HepG2 (cell line): Measurements from ENCODE around the gene BCAS1. TPM values are rescaled to one million over a fixed set of nuclear protein-coding genes. Genes with fewer than 3 reads are reported as not detected.

Experiments
- ADNP ChIP-seq: sonication (generic); formaldehyde crosslinking; IDR thresholded peaks from 2 replicates; pipeline ENCODE4 v1.4.0; 2020; ENCODE audit warnings: missing genetic modification reagents
- FOXA1 ChIP-seq, 2 experiments: fragments of 450-650 bp in 1 of 2; sonication (generic) in 1 of 2; formaldehyde crosslinking in 1 of 2; IDR thresholded peaks; 2 replicates each; pipeline versions ENCODE4 v1.4.0 to v1.6.1; 2016 to 2020; ENCODE audit warnings: missing genetic modification reagents in 1 of 2
- HDAC2 ChIP-seq: sonication (generic); formaldehyde crosslinking; IDR thresholded peaks from 2 replicates; pipeline ENCODE4 v1.4.0; 2020; ENCODE audit warnings: missing genetic modification reagents
- HNF4A ChIP-seq: sonication (generic); formaldehyde crosslinking; IDR thresholded peaks from 2 replicates; pipeline ENCODE4 v1.4.0; 2020; ENCODE audit warnings: missing genetic modification reagents
- MAFF ChIP-seq: IDR thresholded peaks from 2 replicates; pipeline ENCODE4 v1.6.1; 2011; ENCODE audit warnings: low read depth, low read length, improper control_type of control experiment
- MIER3 ChIP-seq: IDR thresholded peaks from 2 replicates; pipeline ENCODE4 v1.6.1; 2016; ENCODE audit warnings: missing compliant biosample characterization, borderline replicate concordance
- NAIF1 ChIP-seq: sonication (generic); formaldehyde crosslinking; IDR thresholded peaks from 2 replicates; pipeline ENCODE4 v1.5.0; 2020; ENCODE audit warnings: mild to moderate bottlenecking, missing genetic modification reagents, borderline replicate concordance
- NONO ChIP-seq, 2 experiments: fragments of 450-650 bp in 1 of 2; sonication (generic) in 1 of 2; formaldehyde crosslinking in 1 of 2; IDR thresholded peaks in 1 of 2; conservative IDR thresholded peaks in 1 of 2; 2 replicates each; pipeline versions ENCODE4 v1.6.1 to v1.8.0; 2017 to 2022; ENCODE audit warnings: mild to moderate bottlenecking in 1 of 2, missing genetic modification reagents in 1 of 2, moderate library complexity in 1 of 2
- NR2F6 ChIP-seq, 2 experiments: IDR thresholded peaks; 2 replicates each; pipeline ENCODE4 v1.6.1; 2016; ENCODE audit warnings: antibody characterized with exemption in 1 of 2, mild to moderate bottlenecking in 1 of 2
- PHF8 ChIP-seq: sonication (generic); formaldehyde crosslinking; IDR thresholded peaks from 2 replicates; pipeline ENCODE4 v1.5.0; 2020; ENCODE audit warnings: missing genetic modification reagents
- PPARG ChIP-seq: conservative IDR thresholded peaks from 2 replicates; pipeline ENCODE4 v1.6.1; 2016; ENCODE audit warnings: missing biosample characterization, missing genetic modification reagents
- RBM22 ChIP-seq: fragments of 200-400 bp; formaldehyde crosslinking; optimal IDR thresholded peaks from 2 replicates; pipeline ENCODE3; 2017; ENCODE audit warnings: mild to moderate bottlenecking, low read length, moderate library complexity
- SETDB1 ChIP-seq: sonication (generic); formaldehyde crosslinking; IDR thresholded peaks from 2 replicates; pipeline ENCODE4 v1.5.1; 2020; ENCODE audit warnings: missing genetic modification reagents, mild to moderate bottlenecking, borderline replicate concordance
- SOX13 ChIP-seq, 3 experiments: fragments of 450-650 bp in 1 of 3; sonication (generic) in 1 of 3; formaldehyde crosslinking in 1 of 3; IDR thresholded peaks in 2 of 3; conservative IDR thresholded peaks in 1 of 3; 2 replicates each; pipeline versions ENCODE4 v1.5.0 to v1.6.1; 2016 to 2020; ENCODE audit warnings: antibody characterized with exemption in 1 of 3, mild to moderate bottlenecking in 1 of 3, missing compliant biosample characterization in 1 of 3, missing genetic modification reagents in 1 of 3, moderate library complexity in 1 of 3
- TBP ChIP-seq: sonication (generic); formaldehyde crosslinking; IDR thresholded peaks from 2 replicates; pipeline ENCODE4 v1.5.0; 2020; ENCODE audit warnings: missing genetic modification reagents
- ZNF207 ChIP-seq: fragments of 450-650 bp; IDR thresholded peaks from 2 replicates; pipeline ENCODE4 v1.6.1; 2016; ENCODE audit warnings: antibody characterized with exemption, borderline replicate concordance
- ZNF33B ChIP-seq: sonication (generic); formaldehyde crosslinking; IDR thresholded peaks from 2 replicates; pipeline ENCODE4 v1.5.1; 2020; ENCODE audit warnings: mild to moderate bottlenecking, missing genetic modification reagents
- ZNF563 ChIP-seq: sonication (generic); formaldehyde crosslinking; IDR thresholded peaks from 2 replicates; pipeline ENCODE4 v1.8.0; 2022; ENCODE audit warnings: mild to moderate bottlenecking, moderate library complexity, missing genetic modification reagents
- ZNF615 ChIP-seq: sonication (generic); formaldehyde crosslinking; IDR thresholded peaks from 2 replicates; pipeline ENCODE4 v1.5.0; 2020; ENCODE audit warnings: mild to moderate bottlenecking, missing genetic modification reagents, borderline replicate concordance
- ZNF652 ChIP-seq: IDR thresholded peaks from 2 replicates; pipeline ENCODE4 v1.6.1; 2016; ENCODE audit warnings: low read depth, borderline replicate concordance
- ZNF746 ChIP-seq: sonication (generic); formaldehyde crosslinking; IDR thresholded peaks from 2 replicates; pipeline ENCODE4 v1.8.0; 2022; ENCODE audit warnings: mild to moderate bottlenecking, missing genetic modification reagents
- ZNF776 ChIP-seq: sonication (generic); formaldehyde crosslinking; IDR thresholded peaks from 2 replicates; pipeline ENCODE4 v1.4.0; 2020; ENCODE audit warnings: mild to moderate bottlenecking, missing genetic modification reagents
- polyA plus RNA-seq, 8 experiments: library from polyadenylated mRNA; depleted of rRNA in 3 of 8; stranded (reverse) in 7 of 8; unstranded in 1 of 8; fragments of >200 nt; fragmentation: Illumina TruSeq in 4 of 8; extraction: Trizol in 4 of 8; gene quantifications; 2 replicates each; pipeline versions ENCODE4 v1.2.1 to v1.2.3, GENCODE V29; 2011 to 2016; ENCODE audit warnings: low read depth in 4 of 8, missing spikeins in 1 of 8, mixed read lengths in 1 of 8; ENCODE audit not compliant: insufficient read depth in 1 of 8
- total RNA-seq, 5 experiments: library from RNA; depleted of rRNA; stranded (reverse); fragments of >200 nt; fragmentation: Illumina TruSeq; extraction: Trizol; gene quantifications; 2 replicates each; pipeline ENCODE4 v1.2.3, GENCODE V29; 2016; ENCODE audit warnings: low read depth in 1 of 5
- TF ChIP-seq, protein P1 (sequence below): sonication (generic); formaldehyde crosslinking; IDR thresholded peaks from 2 replicates; pipeline ENCODE4 v1.4.0; 2020; ENCODE audit warnings: missing genetic modification reagents
- TF ChIP-seq, protein P2 (sequence below): sonication (generic); formaldehyde crosslinking; conservative IDR thresholded peaks from 2 replicates; pipeline ENCODE4 v1.4.0; 2020; ENCODE audit warnings: missing genetic modification reagents
- TF ChIP-seq, protein P3 (sequence below): IDR thresholded peaks from 2 replicates; pipeline ENCODE4 v1.6.1; 2016; ENCODE audit warnings: missing compliant biosample characterization, missing genetic modification reagents, borderline replicate concordance
- TF ChIP-seq, protein P4 (sequence below): sonication (generic); formaldehyde crosslinking; IDR thresholded peaks from 2 replicates; pipeline ENCODE4 v1.4.0; 2020; ENCODE audit warnings: missing genetic modification reagents

BCAS1 gene
- total and polyA plus RNA-seq, 2 of the 13 experiments (the other 11 are each of a cell fraction or from before 2014, with no cell fraction given): 0.55 to 0.91 TPM

DNA sequence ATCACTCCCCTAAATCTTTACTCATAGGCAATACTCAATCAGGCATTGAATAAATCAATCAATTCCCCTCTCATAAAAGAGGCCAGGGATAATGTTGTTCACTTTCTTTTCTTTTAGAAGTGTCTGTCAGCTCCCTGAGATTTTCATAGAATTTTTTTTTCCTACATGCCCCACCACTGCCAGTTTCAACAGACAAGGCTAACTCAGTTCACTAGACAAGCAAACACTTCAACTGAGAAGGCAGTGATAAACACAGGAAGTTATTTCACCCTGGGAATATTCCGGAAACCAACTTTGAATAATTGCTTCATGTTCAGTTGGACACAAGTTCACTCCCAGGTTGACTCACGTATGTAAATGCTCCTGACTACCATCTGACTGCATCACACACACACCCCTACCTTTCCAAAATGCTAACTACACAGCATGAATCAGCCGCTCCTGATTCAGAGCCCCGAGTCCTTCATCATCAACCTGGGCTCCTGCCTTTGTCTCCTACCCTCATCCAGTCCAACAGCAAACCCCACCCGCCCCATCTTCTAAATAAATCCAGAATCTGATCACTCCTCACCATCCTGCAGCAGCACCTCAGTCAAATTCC lies 143.9 kb downstream of the BCAS1 start (continued):
- TF ChIP-seq, protein P1, sequence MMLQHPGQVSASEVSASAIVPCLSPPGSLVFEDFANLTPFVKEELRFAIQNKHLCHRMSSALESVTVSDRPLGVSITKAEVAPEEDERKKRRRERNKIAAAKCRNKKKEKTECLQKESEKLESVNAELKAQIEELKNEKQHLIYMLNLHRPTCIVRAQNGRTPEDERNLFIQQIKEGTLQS (CRISPR knock-in tag): peak; percentile 76
- TF ChIP-seq, protein P2, sequence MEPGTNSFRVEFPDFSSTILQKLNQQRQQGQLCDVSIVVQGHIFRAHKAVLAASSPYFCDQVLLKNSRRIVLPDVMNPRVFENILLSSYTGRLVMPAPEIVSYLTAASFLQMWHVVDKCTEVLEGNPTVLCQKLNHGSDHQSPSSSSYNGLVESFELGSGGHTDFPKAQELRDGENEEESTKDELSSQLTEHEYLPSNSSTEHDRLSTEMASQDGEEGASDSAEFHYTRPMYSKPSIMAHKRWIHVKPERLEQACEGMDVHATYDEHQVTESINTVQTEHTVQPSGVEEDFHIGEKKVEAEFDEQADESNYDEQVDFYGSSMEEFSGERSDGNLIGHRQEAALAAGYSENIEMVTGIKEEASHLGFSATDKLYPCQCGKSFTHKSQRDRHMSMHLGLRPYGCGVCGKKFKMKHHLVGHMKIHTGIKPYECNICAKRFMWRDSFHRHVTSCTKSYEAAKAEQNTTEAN (CRISPR knock-in tag): peak; percentile 93
- 0 out of 2 replicates have a peak, but pooled peaks have one; percentile 42 for TF ChIP-seq FOXA1 (IDR thresholded peaks at IDR 0.05)
- peak; percentile 83 for TF ChIP-seq FOXA1 (CRISPR knock-in tag; IDR thresholded peaks at IDR 0.05)
- TF ChIP-seq SOX13 (IDR thresholded peaks at IDR 0.05): peak; percentile 44; the same call in 1 of the 2 replicates
- TF ChIP-seq SOX13 (CRISPR knock-in tag; conservative IDR thresholded peaks at IDR 0.05 in 1 of 2, IDR thresholded peaks at IDR 0.05 in 1 of 2): peak in 1 of 2 experiments; percentile 74; a peak in 2 of 4 replicates
- TF ChIP-seq, protein P3, sequence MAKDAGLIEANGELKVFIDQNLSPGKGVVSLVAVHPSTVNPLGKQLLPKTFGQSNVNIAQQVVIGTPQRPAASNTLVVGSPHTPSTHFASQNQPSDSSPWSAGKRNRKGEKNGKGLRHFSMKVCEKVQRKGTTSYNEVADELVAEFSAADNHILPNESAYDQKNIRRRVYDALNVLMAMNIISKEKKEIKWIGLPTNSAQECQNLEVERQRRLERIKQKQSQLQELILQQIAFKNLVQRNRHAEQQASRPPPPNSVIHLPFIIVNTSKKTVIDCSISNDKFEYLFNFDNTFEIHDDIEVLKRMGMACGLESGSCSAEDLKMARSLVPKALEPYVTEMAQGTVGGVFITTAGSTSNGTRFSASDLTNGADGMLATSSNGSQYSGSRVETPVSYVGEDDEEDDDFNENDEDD: peak; percentile 21; the same call in 1 of the 2 replicates
- no peak for TF ChIP-seq ZNF615
- no peak for TF ChIP-seq SETDB1
- TF ChIP-seq TBP (CRISPR knock-in tag): no peak
- 0 out of 2 replicates have a peak, but pooled peaks have one; percentile 34 for TF ChIP-seq NAIF1 (CRISPR knock-in tag)
- TF ChIP-seq ZNF776 (CRISPR knock-in tag): no peak
- TF ChIP-seq ZNF652 (CRISPR knock-in tag): peak; percentile 86
- 0 out of 2 replicates have a peak, but pooled peaks have one; percentile 12 for TF ChIP-seq NR2F6 (IDR thresholded peaks at IDR 0.05)
- TF ChIP-seq NR2F6 (CRISPR knock-in tag; IDR thresholded peaks at IDR 0.05): peak; percentile 67
- no peak for TF ChIP-seq PHF8 (CRISPR knock-in tag)
- TF ChIP-seq, protein P4, sequence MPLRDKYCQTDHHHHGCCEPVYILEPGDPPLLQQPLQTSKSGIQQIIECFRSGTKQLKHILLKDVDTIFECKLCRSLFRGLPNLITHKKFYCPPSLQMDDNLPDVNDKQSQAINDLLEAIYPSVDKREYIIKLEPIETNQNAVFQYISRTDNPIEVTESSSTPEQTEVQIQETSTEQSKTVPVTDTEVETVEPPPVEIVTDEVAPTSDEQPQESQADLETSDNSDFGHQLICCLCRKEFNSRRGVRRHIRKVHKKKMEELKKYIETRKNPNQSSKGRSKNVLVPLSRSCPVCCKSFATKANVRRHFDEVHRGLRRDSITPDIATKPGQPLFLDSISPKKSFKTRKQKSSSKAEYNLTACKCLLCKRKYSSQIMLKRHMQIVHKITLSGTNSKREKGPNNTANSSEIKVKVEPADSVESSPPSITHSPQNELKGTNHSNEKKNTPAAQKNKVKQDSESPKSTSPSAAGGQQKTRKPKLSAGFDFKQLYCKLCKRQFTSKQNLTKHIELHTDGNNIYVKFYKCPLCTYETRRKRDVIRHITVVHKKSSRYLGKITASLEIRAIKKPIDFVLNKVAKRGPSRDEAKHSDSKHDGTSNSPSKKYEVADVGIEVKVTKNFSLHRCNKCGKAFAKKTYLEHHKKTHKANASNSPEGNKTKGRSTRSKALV (CRISPR knock-in tag): peak; percentile 84
- TF ChIP-seq MIER3 (CRISPR knock-in tag): peak; percentile 94; the same call in 1 of the 2 replicates
- TF ChIP-seq ZNF746 (CRISPR knock-in tag): no peak
- TF ChIP-seq ADNP: no peak
- peak; percentile 44 for TF ChIP-seq MAFF
- TF ChIP-seq ZNF563 (CRISPR knock-in tag): no peak
- TF ChIP-seq HDAC2 (CRISPR knock-in tag): peak; percentile 81
- TF ChIP-seq NONO (IDR thresholded peaks at IDR 0.05): no peak
- no peak for TF ChIP-seq NONO (CRISPR knock-in tag; conservative IDR thresholded peaks at IDR 0.05)
- peak; percentile 78 for TF ChIP-seq PPARG (CRISPR knock-in tag)
- TF ChIP-seq RBM22: no peak
- TF ChIP-seq ZNF33B: no peak
- TF ChIP-seq ZNF207: no peak
- TF ChIP-seq HNF4A: no peak
